Esophagus muscularis mucosa (tissue), 4 donors: Measurements from ENCODE around the gene ENOX1. TPM values are rescaled to one million over a fixed set of nuclear protein-coding genes. Genes with fewer than 3 reads are reported as not detected.

Experiments used
- DNase-seq: peaks from one replicate; pipeline ENCODE4 v3.0.0-alpha.2; 2017; ENCODE audit errors: extremely low spot score
- H3K27ac ChIP-seq, 4 donors: fragments of 200-600 bp; sonication (generic); replicated peaks in 1 of 4; 1 replicate in 3 of 4; 2 replicates in 1 of 4; pipeline ENCODE4 v1.5.1; 2016 to 2019; ENCODE audit warnings: mild to moderate bottlenecking in 1 of 4
- H3K27me3 ChIP-seq, 4 donors: fragments of 200-600 bp; sonication (generic); one replicate each; pipeline versions ENCODE4 v1.5.1 to v1.6.0; 2016 to 2019
- H3K36me3 ChIP-seq, 4 donors: fragments of 200-600 bp; sonication (generic); one replicate each; pipeline ENCODE4 v1.5.1; 2016 to 2019
- H3K4me1 ChIP-seq, 4 donors: fragments of 200-600 bp; sonication (generic); one replicate each; pipeline ENCODE4 v1.5.1; 2016 to 2019
- H3K4me3 ChIP-seq, 4 donors: fragments of 200-600 bp; sonication (generic); 1 replicate in 2 of 4; 2 replicates in 2 of 4; pipeline ENCODE4 v1.5.1; 2016 to 2019; ENCODE audit warnings: mild to moderate bottlenecking in 4 of 4, moderate library complexity in 1 of 4
- H3K9me3 ChIP-seq, 4 donors: fragments of 200-600 bp; sonication (generic); 1 replicate in 3 of 4; 2 replicates in 1 of 4; pipeline ENCODE4 v1.5.1; 2016 to 2019
- CTCF ChIP-seq, 3 experiments: fragments of 200-600 bp in 2 of 3; fragments of 450-650 bp in 1 of 3; sonication (generic) in 2 of 3; IDR thresholded peaks; one replicate each; pipeline ENCODE4 v1.5.1; 2017 to 2019; ENCODE audit warnings: antibody characterized with exemption in 3 of 3, mild to moderate bottlenecking in 2 of 3, moderate library complexity in 1 of 3
- EP300 ChIP-seq: sonication (generic); formaldehyde crosslinking; IDR thresholded peaks from one replicate; pipeline ENCODE4 v1.6.1; 2017; ENCODE audit warnings: antibody characterized with exemption
- POLR2A ChIP-seq: fragments of 450-650 bp; IDR thresholded peaks from one replicate; pipeline ENCODE4 v1.6.1; 2017; ENCODE audit warnings: antibody characterized with exemption, moderate library complexity, mild to moderate bottlenecking, low read depth
- POLR2AphosphoS5 ChIP-seq, 2 donors: sonication (generic); formaldehyde crosslinking; IDR thresholded peaks; one replicate each; pipeline ENCODE4 v1.6.1; 2017; ENCODE audit warnings: antibody characterized with exemption in 2 of 2
- WGBS: methylation state at CpG from one replicate; pipeline ENCODE4 v1.1.5; 2018; 5-methylcytosine and 5-hydroxymethylcytosine counted together
- intact Hi-C: fragments of 100-400 bp; cut with DNase I; formaldehyde crosslinking; loops from one replicate; pipeline ENCODE4 v1.15.1; 2023
- total RNA-seq, 4 donors: library from RNA; depleted of rRNA; stranded (reverse); fragments of >200 nt; gene quantifications; one replicate each; pipeline versions ENCODE4 v1.1.0 to v1.2.1, GENCODE V29; 2016

Gene ENOX1
- total RNA-seq, 4 donors from 2014 or later = 9.3 to 14.1 (median 12.4) TPM

GRCh38 chr13:43229506-43229905, 557.3 kb downstream of the ENOX1 start:
- no peaks in the 10 kb centered on the region for H3K36me3 ChIP-seq
- 51% methylated on average over 3 of the region's 3 CpGs for WGBS
- H3K4me1 ChIP-seq = no peaks in the 10 kb centered on the region
- intact Hi-C loops = no loop called here
- peak; percentile 87 for DNase-seq
- H3K4me3 ChIP-seq = no peak overlapping the region
- no peaks in the 10 kb centered on the region for H3K27me3 ChIP-seq
- no peaks in the 10 kb centered on the region for H3K9me3 ChIP-seq
- no peak overlapping the region for H3K27ac ChIP-seq
- no peak for TF ChIP-seq POLR2AphosphoS5 (IDR thresholded peaks at IDR 0.05)
- TF ChIP-seq POLR2A = no peak
- no peak for TF ChIP-seq CTCF (IDR thresholded peaks at IDR 0.05)
- no peak for TF ChIP-seq EP300

- Histone ChIP-seq H3K27ac (no peak overlapping the region), H3K27me3 (no peaks in the 10 kb centered on the region), H3K9me3 (no peaks in the 10 kb centered on the region), H3K4me1 (no peaks in the 10 kb centered on the region), H3K4me3 (no peak overlapping the region), H3K36me3 (peaks cover 0 to 11% (median 0%) of the 10 kb centered on the region in 4 donors)
- WGBS = 27% methylated on average over 2 of the region's 2 CpGs
- intact Hi-C loops = no loop called here
- DNase-seq = peak; percentile 39
- TF ChIP-seq POLR2AphosphoS5 (IDR thresholded peaks at IDR 0.05) (no peak), POLR2A (no peak), CTCF (IDR thresholded peaks at IDR 0.05) (no peak), EP300 (no peak)
Observed at GRCh38 chr13:43227721-43228120, 559.1 kb downstream of the ENOX1 start.

- Histone ChIP-seq H3K4me1 (no peaks in the 10 kb centered on the region), H3K27me3 (no peaks in the 10 kb centered on the region), H3K9me3 (no peaks in the 10 kb centered on the region), H3K4me3 (no peak overlapping the region), H3K27ac (no peak overlapping the region), H3K36me3 (peaks cover 0 to 11% (median 0%) of the 10 kb centered on the region in 4 donors)
- TF ChIP-seq CTCF (IDR thresholded peaks at IDR 0.05) = no peak
- TF ChIP-seq EP300 = no peak
- TF ChIP-seq POLR2A = no peak
- no peak for TF ChIP-seq POLR2AphosphoS5 (IDR thresholded peaks at IDR 0.05)
- intact Hi-C loops = no loop called here
- WGBS = 84% methylated on average over 5 of the region's 5 CpGs
- DNase-seq = no peak
Observed at GRCh38 chr13:43223216-43223615, 563.6 kb downstream of the ENOX1 start.

- 90% methylated on average over 6 of the region's 6 CpGs for WGBS
- no peak for DNase-seq
Observed at GRCh38 chr13:43222086-43222485, 564.7 kb downstream of the ENOX1 start.

More at GRCh38 chr13:43222086-43222485, 564.7 kb downstream of the ENOX1 start:
- Histone ChIP-seq H3K4me1 (no peaks in the 10 kb centered on the region), H3K4me3 (no peak overlapping the region), H3K9me3 (no peaks in the 10 kb centered on the region), H3K36me3 (peaks cover 0 to 11% (median 0%) of the 10 kb centered on the region in 4 donors), H3K27ac (no peak overlapping the region), H3K27me3 (no peaks in the 10 kb centered on the region)
- intact Hi-C loops = no loop called here
- TF ChIP-seq CTCF (IDR thresholded peaks at IDR 0.05) (no peak), POLR2AphosphoS5 (IDR thresholded peaks at IDR 0.05) (no peak), POLR2A (no peak), EP300 (no peak)
